ENCODE results near the gene FOXF2. TPM values are rescaled to one million over a fixed set of nuclear protein-coding genes. Genes with fewer than 3 reads are reported as not detected.

FOXF2 gene
- total and polyA plus RNA-seq, 2 of the 13 experiments (the other 11 are each of a cell fraction or from before 2014, with no cell fraction given), result not detected

- no peaks in the 10 kb centered on the region for H3K4me1 ChIP-seq (ENCODE audit: insufficient read depth, low read length)
- H3K9ac ChIP-seq (ENCODE audit: insufficient read depth, low read depth, low read length), result no peak overlapping the region
- no peaks in the 10 kb centered on the region for H4K20me1 ChIP-seq (ENCODE audit: insufficient read depth, low read length)
- peaks cover 3 to 4% of the 10 kb centered on the region in 2 experiments; a peak in 2 of 5 replicates for H3K27me3 ChIP-seq (ENCODE audit: control insufficient read depth in 1 of 2, insufficient read depth in 2 of 2, low read length in 2 of 2)
- H3K9me3 ChIP-seq (ENCODE audit: low read length), result peaks cover 19% of the 10 kb centered on the region
- DNase-seq (ENCODE audit: low spot score), result no peak
- ATAC-seq, result no peak
- TF ChIP-seq ZNF280B (CRISPR knock-in tag; IDR thresholded peaks at IDR 0.05; ENCODE audit: borderline replicate concordance) (no peak), SETDB1 (CRISPR knock-in tag; IDR thresholded peaks at IDR 0.05; ENCODE audit: borderline replicate concordance) (no peak), NR3C1 (CRISPR knock-in tag; IDR thresholded peaks at IDR 0.05) (no peak), SNAI1 (CRISPR knock-in tag; IDR thresholded peaks at IDR 0.05; ENCODE audit: borderline replicate concordance) (no peak), THAP8 (CRISPR knock-in tag; IDR thresholded peaks at IDR 0.05; ENCODE audit: borderline replicate concordance) (no peak), THAP7 (CRISPR knock-in tag; IDR thresholded peaks at IDR 0.05) (no peak), SP140L (CRISPR knock-in tag; IDR thresholded peaks at IDR 0.05; ENCODE audit: borderline replicate concordance) (no peak), ARNT (IDR thresholded peaks at IDR 0.05) (no peak), ZFAT (CRISPR knock-in tag; conservative IDR thresholded peaks at IDR 0.05) (no peak), ZNF562 (CRISPR knock-in tag; IDR thresholded peaks at IDR 0.05; ENCODE audit: borderline replicate concordance) (no peak)
- TF ChIP-seq, protein P1, sequence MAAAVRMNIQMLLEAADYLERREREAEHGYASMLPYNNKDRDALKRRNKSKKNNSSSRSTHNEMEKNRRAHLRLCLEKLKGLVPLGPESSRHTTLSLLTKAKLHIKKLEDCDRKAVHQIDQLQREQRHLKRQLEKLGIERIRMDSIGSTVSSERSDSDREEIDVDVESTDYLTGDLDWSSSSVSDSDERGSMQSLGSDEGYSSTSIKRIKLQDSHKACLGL (CRISPR knock-in tag; IDR thresholded peaks at IDR 0.05), result no peak
- TF ChIP-seq, protein P2, sequence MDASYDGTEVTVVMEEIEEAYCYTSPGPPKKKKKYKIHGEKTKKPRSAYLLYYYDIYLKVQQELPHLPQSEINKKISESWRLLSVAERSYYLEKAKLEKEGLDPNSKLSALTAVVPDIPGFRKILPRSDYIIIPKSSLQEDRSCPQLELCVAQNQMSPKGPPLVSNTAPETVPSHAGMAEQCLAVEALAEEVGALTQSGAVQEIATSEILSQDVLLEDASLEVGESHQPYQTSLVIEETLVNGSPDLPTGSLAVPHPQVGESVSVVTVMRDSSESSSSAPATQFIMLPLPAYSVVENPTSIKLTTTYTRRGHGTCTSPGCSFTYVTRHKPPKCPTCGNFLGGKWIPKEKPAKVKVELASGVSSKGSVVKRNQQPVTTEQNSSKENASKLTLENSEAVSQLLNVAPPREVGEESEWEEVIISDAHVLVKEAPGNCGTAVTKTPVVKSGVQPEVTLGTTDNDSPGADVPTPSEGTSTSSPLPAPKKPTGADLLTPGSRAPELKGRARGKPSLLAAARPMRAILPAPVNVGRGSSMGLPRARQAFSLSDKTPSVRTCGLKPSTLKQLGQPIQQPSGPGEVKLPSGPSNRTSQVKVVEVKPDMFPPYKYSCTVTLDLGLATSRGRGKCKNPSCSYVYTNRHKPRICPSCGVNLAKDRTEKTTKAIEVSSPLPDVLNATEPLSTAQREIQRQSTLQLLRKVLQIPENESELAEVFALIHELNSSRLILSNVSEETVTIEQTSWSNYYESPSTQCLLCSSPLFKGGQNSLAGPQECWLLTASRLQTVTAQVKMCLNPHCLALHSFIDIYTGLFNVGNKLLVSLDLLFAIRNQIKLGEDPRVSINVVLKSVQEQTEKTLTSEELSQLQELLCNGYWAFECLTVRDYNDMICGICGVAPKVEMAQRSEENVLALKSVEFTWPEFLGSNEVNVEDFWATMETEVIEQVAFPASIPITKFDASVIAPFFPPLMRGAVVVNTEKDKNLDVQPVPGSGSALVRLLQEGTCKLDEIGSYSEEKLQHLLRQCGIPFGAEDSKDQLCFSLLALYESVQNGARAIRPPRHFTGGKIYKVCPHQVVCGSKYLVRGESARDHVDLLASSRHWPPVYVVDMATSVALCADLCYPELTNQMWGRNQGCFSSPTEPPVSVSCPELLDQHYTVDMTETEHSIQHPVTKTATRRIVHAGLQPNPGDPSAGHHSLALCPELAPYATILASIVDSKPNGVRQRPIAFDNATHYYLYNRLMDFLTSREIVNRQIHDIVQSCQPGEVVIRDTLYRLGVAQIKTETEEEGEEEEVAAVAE (CRISPR knock-in tag; IDR thresholded peaks at IDR 0.05; ENCODE audit: borderline replicate concordance), result no peak
- ChIA-PET CTCF (ENCODE audit: low intra/inter-chr PET ratio, low total read pairs) (no interaction called here), POLR2A (no interaction called here)
- no peak overlapping the region for H3K4me3 ChIP-seq (replicated peaks in 1 of 3; ENCODE audit: insufficient read depth in 1 of 3, low read depth in 2 of 3, low read length in 3 of 3)
- FAIRE-seq, result no peak
- in situ Hi-C loops (cut with HindIII; ENCODE audit: extremely low pct_ligation_motif_present, low pct_unique_long_range_greater_than_20kb), result no loop called here
- BruUV-seq (replicated peaks), result no TSS peak
- H2AFZ ChIP-seq (ENCODE audit: low read length), result no peak overlapping the region
- H3K4me2 ChIP-seq (ENCODE audit: low read depth, low read length), result no peak overlapping the region
- intact Hi-C loops (cut with micrococcal nuclease; ENCODE audit: unreplicated experiment), result no loop called here
- H3K79me2 ChIP-seq (ENCODE audit: insufficient read depth, low read length), result no peaks in the 10 kb centered on the region
- H3K27ac ChIP-seq (ENCODE audit: extremely low read length, insufficient read depth, low read length), result no peak overlapping the region
- no peaks in the 10 kb centered on the region for H3K36me3 ChIP-seq (replicated peaks in 1 of 2; ENCODE audit: control insufficient read depth in 1 of 2, insufficient read depth in 2 of 2, low read length in 2 of 2)
These were observed 43.3 kb upstream of the FOXF2 start for GRCh38 chr6:1346101-1346500.

Data from HepG2 (cell line).